HepG2 (cell line): ENCODE measurements around the gene ELFN1. TPM values are rescaled to one million over a fixed set of nuclear protein-coding genes. Genes with fewer than 3 reads are reported as not detected.

Source experiments
- GFI1 ChIP-seq: sonication (generic); formaldehyde crosslinking; IDR thresholded peaks from 2 replicates; pipeline ENCODE4 v1.5.0; 2020; ENCODE audit warnings: missing genetic modification reagents, mild to moderate bottlenecking, borderline replicate concordance
- ISL2 ChIP-seq: sonication (generic); formaldehyde crosslinking; IDR thresholded peaks from 2 replicates; pipeline ENCODE4 v1.5.0; 2020; ENCODE audit warnings: missing genetic modification reagents
- REPIN1 ChIP-seq: sonication (generic); formaldehyde crosslinking; IDR thresholded peaks from 2 replicates; pipeline ENCODE4 v1.8.0; 2022; ENCODE audit warnings: missing genetic modification reagents, low read depth, mild to moderate bottlenecking, borderline replicate concordance
- SKI ChIP-seq: fragments of 450-650 bp; IDR thresholded peaks from one replicate; pipeline ENCODE4 v1.6.1; 2018; ENCODE audit warnings: mild to moderate bottlenecking; ENCODE audit not compliant: partially characterized antibody
- SNAPC2 ChIP-seq: sonication (generic); formaldehyde crosslinking; IDR thresholded peaks from 2 replicates; pipeline ENCODE4 v1.8.1; 2022; ENCODE audit warnings: mild to moderate bottlenecking, missing genetic modification reagents
- TARDBP ChIP-seq: sonication (generic); formaldehyde crosslinking; IDR thresholded peaks from 2 replicates; pipeline ENCODE4 v1.8.0; 2022; ENCODE audit warnings: mild to moderate bottlenecking, missing genetic modification reagents
- ZNF230 ChIP-seq: sonication (generic); formaldehyde crosslinking; IDR thresholded peaks from 2 replicates; pipeline ENCODE4 v1.4.0; 2020; ENCODE audit warnings: mild to moderate bottlenecking, missing genetic modification reagents
- ZNF543 ChIP-seq: sonication (generic); formaldehyde crosslinking; IDR thresholded peaks from 2 replicates; pipeline ENCODE4 v1.4.0; 2020; ENCODE audit warnings: mild to moderate bottlenecking, missing genetic modification reagents
- ZNF552 ChIP-seq: sonication (generic); formaldehyde crosslinking; IDR thresholded peaks from 2 replicates; pipeline ENCODE4 v1.9.0; 2022; ENCODE audit warnings: missing genetic modification reagents, mild to moderate bottlenecking, borderline replicate concordance
- ZNF562 ChIP-seq: sonication (generic); formaldehyde crosslinking; IDR thresholded peaks from 2 replicates; pipeline ENCODE4 v1.8.0; 2022; ENCODE audit warnings: missing genetic modification reagents, borderline replicate concordance
- ZSCAN30 ChIP-seq: sonication (generic); formaldehyde crosslinking; IDR thresholded peaks from 2 replicates; pipeline ENCODE4 v1.5.0; 2020; ENCODE audit warnings: mild to moderate bottlenecking, missing genetic modification reagents
- polyA plus RNA-seq, 8 experiments: library from polyadenylated mRNA; depleted of rRNA in 3 of 8; stranded (reverse) in 7 of 8; unstranded in 1 of 8; fragments of >200 nt; fragmentation: Illumina TruSeq in 4 of 8; extraction: Trizol in 4 of 8; gene quantifications; 2 replicates each; pipeline versions ENCODE4 v1.2.1 to v1.2.3, GENCODE V29; 2011 to 2016; ENCODE audit warnings: low read depth in 4 of 8, missing spikeins in 1 of 8, mixed read lengths in 1 of 8; ENCODE audit not compliant: insufficient read depth in 1 of 8
- total RNA-seq, 5 experiments: library from RNA; depleted of rRNA; stranded (reverse); fragments of >200 nt; fragmentation: Illumina TruSeq; extraction: Trizol; gene quantifications; 2 replicates each; pipeline ENCODE4 v1.2.3, GENCODE V29; 2016; ENCODE audit warnings: low read depth in 1 of 5
- TF ChIP-seq, protein P1 (sequence below): IDR thresholded peaks from 2 replicates; pipeline ENCODE4 v1.6.1; 2016; ENCODE audit warnings: low read depth, missing genetic modification reagents, missing compliant biosample characterization
- TF ChIP-seq, protein P2 (sequence below): sonication (generic); formaldehyde crosslinking; IDR thresholded peaks from 2 replicates; pipeline ENCODE4 v1.4.0; 2020; ENCODE audit warnings: missing genetic modification reagents
- TF ChIP-seq, protein P3 (sequence below): sonication (generic); formaldehyde crosslinking; IDR thresholded peaks from 2 replicates; pipeline ENCODE4 v1.4.0; 2020; ENCODE audit warnings: low read depth, mild to moderate bottlenecking, missing genetic modification reagents
- TF ChIP-seq, protein P4 (sequence below): sonication (generic); formaldehyde crosslinking; IDR thresholded peaks from 2 replicates; pipeline ENCODE4 v1.5.0; 2020; ENCODE audit warnings: missing genetic modification reagents

Gene ELFN1
- total and polyA plus RNA-seq, 2 of the 13 experiments (the other 11 are each of a cell fraction or from before 2014, with no cell fraction given) = 0.13 to 0.18 TPM

DNA sequence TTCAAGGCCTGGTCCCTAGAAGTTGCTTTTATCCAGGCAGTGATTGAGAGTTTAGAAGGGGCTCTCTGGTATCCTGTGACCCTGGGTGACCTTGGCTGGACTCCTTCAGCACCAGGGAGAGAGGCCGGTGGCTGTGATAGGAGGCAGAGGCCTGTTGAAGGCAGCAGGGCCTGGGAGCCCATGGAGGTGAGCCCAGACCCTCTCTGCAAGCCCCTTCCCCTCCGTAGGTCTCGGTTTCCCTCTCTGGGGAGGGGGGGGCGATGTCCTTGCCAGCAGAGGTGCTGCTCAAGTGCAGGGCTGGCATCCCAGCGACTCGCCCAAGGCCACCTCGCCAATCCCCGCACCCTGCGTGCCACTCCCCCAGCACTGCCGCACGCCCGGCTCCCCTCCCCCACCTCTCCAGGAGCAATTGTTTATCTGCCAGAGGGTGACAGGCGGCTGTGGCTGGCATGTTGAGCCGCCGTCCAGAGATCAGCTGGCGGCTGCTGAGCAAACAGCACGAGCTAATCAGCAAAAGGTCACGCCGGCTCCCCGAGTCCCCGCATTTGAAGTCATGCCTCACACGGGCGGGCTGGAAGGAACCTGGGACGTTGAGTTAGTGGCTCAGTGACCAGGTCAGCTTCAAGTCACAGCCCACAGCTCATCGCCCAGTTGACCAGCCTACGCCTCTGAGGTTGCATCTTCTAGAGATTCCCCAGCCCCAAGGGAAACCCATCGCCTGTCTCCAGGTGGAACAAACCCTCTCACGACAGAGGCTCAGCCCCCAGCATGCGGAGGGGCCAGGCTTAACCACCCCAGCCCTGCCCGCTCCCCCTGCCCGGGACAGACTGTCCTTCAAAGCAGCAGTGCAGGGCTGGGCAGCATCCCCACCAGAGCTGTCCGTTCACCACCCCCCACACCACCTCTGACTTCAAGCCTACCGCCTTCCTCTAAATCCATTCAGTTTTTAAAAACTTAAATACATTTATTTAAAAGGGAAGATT lies 43.7 kb downstream of the ELFN1 start (continued):
- TF ChIP-seq, protein P1, sequence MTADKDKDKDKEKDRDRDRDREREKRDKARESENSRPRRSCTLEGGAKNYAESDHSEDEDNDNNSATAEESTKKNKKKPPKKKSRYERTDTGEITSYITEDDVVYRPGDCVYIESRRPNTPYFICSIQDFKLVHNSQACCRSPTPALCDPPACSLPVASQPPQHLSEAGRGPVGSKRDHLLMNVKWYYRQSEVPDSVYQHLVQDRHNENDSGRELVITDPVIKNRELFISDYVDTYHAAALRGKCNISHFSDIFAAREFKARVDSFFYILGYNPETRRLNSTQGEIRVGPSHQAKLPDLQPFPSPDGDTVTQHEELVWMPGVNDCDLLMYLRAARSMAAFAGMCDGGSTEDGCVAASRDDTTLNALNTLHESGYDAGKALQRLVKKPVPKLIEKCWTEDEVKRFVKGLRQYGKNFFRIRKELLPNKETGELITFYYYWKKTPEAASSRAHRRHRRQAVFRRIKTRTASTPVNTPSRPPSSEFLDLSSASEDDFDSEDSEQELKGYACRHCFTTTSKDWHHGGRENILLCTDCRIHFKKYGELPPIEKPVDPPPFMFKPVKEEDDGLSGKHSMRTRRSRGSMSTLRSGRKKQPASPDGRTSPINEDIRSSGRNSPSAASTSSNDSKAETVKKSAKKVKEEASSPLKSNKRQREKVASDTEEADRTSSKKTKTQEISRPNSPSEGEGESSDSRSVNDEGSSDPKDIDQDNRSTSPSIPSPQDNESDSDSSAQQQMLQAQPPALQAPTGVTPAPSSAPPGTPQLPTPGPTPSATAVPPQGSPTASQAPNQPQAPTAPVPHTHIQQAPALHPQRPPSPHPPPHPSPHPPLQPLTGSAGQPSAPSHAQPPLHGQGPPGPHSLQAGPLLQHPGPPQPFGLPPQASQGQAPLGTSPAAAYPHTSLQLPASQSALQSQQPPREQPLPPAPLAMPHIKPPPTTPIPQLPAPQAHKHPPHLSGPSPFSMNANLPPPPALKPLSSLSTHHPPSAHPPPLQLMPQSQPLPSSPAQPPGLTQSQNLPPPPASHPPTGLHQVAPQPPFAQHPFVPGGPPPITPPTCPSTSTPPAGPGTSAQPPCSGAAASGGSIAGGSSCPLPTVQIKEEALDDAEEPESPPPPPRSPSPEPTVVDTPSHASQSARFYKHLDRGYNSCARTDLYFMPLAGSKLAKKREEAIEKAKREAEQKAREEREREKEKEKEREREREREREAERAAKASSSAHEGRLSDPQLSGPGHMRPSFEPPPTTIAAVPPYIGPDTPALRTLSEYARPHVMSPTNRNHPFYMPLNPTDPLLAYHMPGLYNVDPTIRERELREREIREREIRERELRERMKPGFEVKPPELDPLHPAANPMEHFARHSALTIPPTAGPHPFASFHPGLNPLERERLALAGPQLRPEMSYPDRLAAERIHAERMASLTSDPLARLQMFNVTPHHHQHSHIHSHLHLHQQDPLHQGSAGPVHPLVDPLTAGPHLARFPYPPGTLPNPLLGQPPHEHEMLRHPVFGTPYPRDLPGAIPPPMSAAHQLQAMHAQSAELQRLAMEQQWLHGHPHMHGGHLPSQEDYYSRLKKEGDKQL = peak; percentile 88
- TF ChIP-seq ZNF562 = no peak
- peak; percentile 100 for TF ChIP-seq TARDBP (CRISPR knock-in tag)
- TF ChIP-seq REPIN1 (CRISPR knock-in tag) = peak; percentile 99
- TF ChIP-seq ISL2 (CRISPR knock-in tag) = peak; percentile 93
- TF ChIP-seq ZSCAN30 = 0 out of 2 replicates have a peak, but pooled peaks have one; percentile 45
- TF ChIP-seq, protein P2, sequence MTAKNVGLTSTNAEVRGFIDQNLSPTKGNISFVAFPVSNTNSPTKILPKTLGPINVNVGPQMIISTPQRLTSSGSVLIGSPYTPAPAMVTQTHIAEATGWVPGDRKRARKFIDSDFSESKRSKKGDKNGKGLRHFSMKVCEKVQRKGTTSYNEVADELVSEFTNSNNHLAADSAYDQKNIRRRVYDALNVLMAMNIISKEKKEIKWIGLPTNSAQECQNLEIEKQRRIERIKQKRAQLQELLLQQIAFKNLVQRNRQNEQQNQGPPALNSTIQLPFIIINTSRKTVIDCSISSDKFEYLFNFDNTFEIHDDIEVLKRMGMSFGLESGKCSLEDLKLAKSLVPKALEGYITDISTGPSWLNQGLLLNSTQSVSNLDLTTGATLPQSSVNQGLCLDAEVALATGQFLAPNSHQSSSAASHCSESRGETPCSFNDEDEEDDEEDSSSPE = peak; percentile 78
- TF ChIP-seq, protein P3, sequence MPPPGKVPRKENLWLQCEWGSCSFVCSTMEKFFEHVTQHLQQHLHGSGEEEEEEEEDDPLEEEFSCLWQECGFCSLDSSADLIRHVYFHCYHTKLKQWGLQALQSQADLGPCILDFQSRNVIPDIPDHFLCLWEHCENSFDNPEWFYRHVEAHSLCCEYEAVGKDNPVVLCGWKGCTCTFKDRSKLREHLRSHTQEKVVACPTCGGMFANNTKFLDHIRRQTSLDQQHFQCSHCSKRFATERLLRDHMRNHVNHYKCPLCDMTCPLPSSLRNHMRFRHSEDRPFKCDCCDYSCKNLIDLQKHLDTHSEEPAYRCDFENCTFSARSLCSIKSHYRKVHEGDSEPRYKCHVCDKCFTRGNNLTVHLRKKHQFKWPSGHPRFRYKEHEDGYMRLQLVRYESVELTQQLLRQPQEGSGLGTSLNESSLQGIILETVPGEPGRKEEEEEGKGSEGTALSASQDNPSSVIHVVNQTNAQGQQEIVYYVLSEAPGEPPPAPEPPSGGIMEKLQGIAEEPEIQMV (CRISPR knock-in tag) = 0 out of 2 replicates have a peak, but pooled peaks have one; percentile 61
- TF ChIP-seq, protein P4, sequence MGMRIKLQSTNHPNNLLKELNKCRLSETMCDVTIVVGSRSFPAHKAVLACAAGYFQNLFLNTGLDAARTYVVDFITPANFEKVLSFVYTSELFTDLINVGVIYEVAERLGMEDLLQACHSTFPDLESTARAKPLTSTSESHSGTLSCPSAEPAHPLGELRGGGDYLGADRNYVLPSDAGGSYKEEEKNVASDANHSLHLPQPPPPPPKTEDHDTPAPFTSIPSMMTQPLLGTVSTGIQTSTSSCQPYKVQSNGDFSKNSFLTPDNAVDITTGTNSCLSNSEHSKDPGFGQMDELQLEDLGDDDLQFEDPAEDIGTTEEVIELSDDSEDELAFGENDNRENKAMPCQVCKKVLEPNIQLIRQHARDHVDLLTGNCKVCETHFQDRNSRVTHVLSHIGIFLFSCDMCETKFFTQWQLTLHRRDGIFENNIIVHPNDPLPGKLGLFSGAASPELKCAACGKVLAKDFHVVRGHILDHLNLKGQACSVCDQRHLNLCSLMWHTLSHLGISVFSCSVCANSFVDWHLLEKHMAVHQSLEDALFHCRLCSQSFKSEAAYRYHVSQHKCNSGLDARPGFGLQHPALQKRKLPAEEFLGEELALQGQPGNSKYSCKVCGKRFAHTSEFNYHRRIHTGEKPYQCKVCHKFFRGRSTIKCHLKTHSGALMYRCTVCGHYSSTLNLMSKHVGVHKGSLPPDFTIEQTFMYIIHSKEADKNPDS (CRISPR knock-in tag) = peak; percentile 72; the same call in 1 of the 2 replicates
- peak; percentile 98 for TF ChIP-seq ZNF552 (CRISPR knock-in tag)
- peak; percentile 86 for TF ChIP-seq ZNF230 (CRISPR knock-in tag)
- TF ChIP-seq GFI1 (CRISPR knock-in tag) = peak; percentile 93
- TF ChIP-seq SKI = peak; percentile 99
- TF ChIP-seq ZNF543 (CRISPR knock-in tag) = no peak; the same call in none of the 2 replicates
- peak; percentile 98 for TF ChIP-seq SNAPC2 (CRISPR knock-in tag)
